Retinal pigment epithelial cell (primary cell): ENCODE data around the gene PNPLA2.

Experiments used
- DNase-seq: peaks from one replicate; pipeline ENCODE4 v3.0.0-alpha.2; 2010; ENCODE audit warnings: low read depth
- H3K4me3 ChIP-seq: 2 replicates; pipeline ENCODE4 v1.5.1; 2011; ENCODE audit warnings: mild to moderate bottlenecking, low read length, control low read depth, moderate library complexity
- CTCF ChIP-seq: conservative IDR thresholded peaks from 2 replicates; pipeline ENCODE4 v1.5.1; 2011; ENCODE audit warnings: low read depth, low read length, control low read depth, inconsistent platforms

The PNPLA2 gene

GRCh38 chr11:823441-824291, 5.0 kb downstream of the PNPLA2 start:
- no peak for TF ChIP-seq CTCF
- no peak overlapping the region for H3K4me3 ChIP-seq
- no peak for DNase-seq

- H3K4me3 ChIP-seq: no peak overlapping the region
- no peak for TF ChIP-seq CTCF
- DNase-seq: no peak
Observed at GRCh38 chr11:824292-824880, 5.7 kb downstream of the PNPLA2 start.

GRCh38 chr11:824942-825341, 6.2 kb downstream of the PNPLA2 start:
- DNase-seq: no peak
- TF ChIP-seq CTCF: no peak
- no peak overlapping the region for H3K4me3 ChIP-seq

- DNase-seq: no peak
- no peak overlapping the region for H3K4me3 ChIP-seq
- TF ChIP-seq CTCF: no peak
Observed at GRCh38 chr11:825366-826226, 6.9 kb downstream of the PNPLA2 start.

- no peak for DNase-seq
- H3K4me3 ChIP-seq: no peak overlapping the region
- no peak for TF ChIP-seq CTCF
Observed at GRCh38 chr11:826227-826621, 7.5 kb downstream of the PNPLA2 start.

GRCh38 chr11:826836-827145, 8.1 kb downstream of the PNPLA2 start:
- DNase-seq: no peak
- no peak for TF ChIP-seq CTCF

More at GRCh38 chr11:826836-827145, 8.1 kb downstream of the PNPLA2 start:
- H3K4me3 ChIP-seq: peak overlapping the region; percentile 44
